ENCODE measurements around the gene CACNA2D2. TPM values are rescaled to one million over a fixed set of nuclear protein-coding genes. Genes with fewer than 3 reads are reported as not detected.

The CACNA2D2 gene
- total RNA-seq, 1 experiment from 2014 or later = 22.0 TPM

DNA sequence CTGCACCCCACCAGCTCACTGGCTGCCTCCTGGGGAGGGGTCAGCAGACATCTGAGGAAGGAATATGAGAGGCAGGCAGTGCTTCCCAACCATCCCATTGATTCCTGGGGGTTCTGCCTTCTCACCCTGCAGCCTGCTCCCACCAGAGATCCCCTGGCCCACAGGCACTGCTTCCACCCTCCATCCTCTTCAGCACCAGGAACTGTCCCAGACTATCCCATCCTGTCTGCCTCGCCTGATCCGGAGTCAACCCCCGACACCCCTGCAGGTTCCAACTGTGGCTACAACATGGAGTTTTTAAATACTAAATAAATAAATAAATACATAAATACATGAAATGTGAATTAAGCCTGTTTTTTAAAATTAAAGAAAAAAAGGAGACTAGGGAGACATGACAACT is 43.6 kb downstream of the CACNA2D2 start (continued):
- TF ChIP-seq, protein P1, sequence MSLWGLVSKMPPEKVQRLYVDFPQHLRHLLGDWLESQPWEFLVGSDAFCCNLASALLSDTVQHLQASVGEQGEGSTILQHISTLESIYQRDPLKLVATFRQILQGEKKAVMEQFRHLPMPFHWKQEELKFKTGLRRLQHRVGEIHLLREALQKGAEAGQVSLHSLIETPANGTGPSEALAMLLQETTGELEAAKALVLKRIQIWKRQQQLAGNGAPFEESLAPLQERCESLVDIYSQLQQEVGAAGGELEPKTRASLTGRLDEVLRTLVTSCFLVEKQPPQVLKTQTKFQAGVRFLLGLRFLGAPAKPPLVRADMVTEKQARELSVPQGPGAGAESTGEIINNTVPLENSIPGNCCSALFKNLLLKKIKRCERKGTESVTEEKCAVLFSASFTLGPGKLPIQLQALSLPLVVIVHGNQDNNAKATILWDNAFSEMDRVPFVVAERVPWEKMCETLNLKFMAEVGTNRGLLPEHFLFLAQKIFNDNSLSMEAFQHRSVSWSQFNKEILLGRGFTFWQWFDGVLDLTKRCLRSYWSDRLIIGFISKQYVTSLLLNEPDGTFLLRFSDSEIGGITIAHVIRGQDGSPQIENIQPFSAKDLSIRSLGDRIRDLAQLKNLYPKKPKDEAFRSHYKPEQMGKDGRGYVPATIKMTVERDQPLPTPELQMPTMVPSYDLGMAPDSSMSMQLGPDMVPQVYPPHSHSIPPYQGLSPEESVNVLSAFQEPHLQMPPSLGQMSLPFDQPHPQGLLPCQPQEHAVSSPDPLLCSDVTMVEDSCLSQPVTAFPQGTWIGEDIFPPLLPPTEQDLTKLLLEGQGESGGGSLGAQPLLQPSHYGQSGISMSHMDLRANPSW (CRISPR knock-in tag; conservative IDR thresholded peaks at IDR 0.05; ENCODE audit: low read depth) = no peak
- TF ChIP-seq NR2C2 (CRISPR knock-in tag; IDR thresholded peaks at IDR 0.05) (no peak), ZNF317 (CRISPR knock-in tag; IDR thresholded peaks at IDR 0.05; ENCODE audit: borderline replicate concordance, low read depth) (no peak), ZNF121 (CRISPR knock-in tag; IDR thresholded peaks at IDR 0.05) (no peak), ATF1 (CRISPR knock-in tag; IDR thresholded peaks at IDR 0.05) (no peak), SMAD4 (CRISPR knock-in tag; IDR thresholded peaks at IDR 0.05) (no peak), FOXP1 (CRISPR knock-in tag; IDR thresholded peaks at IDR 0.05; ENCODE audit: borderline replicate concordance) (no peak), ZNF263 (CRISPR knock-in tag; IDR thresholded peaks at IDR 0.05; ENCODE audit: low read depth) (no peak), CREB1 (CRISPR knock-in tag; IDR thresholded peaks at IDR 0.05) (no peak)
- TF ChIP-seq, protein P2, sequence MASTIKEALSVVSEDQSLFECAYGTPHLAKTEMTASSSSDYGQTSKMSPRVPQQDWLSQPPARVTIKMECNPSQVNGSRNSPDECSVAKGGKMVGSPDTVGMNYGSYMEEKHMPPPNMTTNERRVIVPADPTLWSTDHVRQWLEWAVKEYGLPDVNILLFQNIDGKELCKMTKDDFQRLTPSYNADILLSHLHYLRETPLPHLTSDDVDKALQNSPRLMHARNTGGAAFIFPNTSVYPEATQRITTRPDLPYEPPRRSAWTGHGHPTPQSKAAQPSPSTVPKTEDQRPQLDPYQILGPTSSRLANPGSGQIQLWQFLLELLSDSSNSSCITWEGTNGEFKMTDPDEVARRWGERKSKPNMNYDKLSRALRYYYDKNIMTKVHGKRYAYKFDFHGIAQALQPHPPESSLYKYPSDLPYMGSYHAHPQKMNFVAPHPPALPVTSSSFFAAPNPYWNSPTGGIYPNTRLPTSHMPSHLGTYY (CRISPR knock-in tag; IDR thresholded peaks at IDR 0.05) = no peak
- TF ChIP-seq, protein P3, sequence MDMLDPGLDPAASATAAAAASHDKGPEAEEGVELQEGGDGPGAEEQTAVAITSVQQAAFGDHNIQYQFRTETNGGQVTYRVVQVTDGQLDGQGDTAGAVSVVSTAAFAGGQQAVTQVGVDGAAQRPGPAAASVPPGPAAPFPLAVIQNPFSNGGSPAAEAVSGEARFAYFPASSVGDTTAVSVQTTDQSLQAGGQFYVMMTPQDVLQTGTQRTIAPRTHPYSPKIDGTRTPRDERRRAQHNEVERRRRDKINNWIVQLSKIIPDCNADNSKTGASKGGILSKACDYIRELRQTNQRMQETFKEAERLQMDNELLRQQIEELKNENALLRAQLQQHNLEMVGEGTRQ (CRISPR knock-in tag; IDR thresholded peaks at IDR 0.05) = no peak
- TF ChIP-seq, protein P4, sequence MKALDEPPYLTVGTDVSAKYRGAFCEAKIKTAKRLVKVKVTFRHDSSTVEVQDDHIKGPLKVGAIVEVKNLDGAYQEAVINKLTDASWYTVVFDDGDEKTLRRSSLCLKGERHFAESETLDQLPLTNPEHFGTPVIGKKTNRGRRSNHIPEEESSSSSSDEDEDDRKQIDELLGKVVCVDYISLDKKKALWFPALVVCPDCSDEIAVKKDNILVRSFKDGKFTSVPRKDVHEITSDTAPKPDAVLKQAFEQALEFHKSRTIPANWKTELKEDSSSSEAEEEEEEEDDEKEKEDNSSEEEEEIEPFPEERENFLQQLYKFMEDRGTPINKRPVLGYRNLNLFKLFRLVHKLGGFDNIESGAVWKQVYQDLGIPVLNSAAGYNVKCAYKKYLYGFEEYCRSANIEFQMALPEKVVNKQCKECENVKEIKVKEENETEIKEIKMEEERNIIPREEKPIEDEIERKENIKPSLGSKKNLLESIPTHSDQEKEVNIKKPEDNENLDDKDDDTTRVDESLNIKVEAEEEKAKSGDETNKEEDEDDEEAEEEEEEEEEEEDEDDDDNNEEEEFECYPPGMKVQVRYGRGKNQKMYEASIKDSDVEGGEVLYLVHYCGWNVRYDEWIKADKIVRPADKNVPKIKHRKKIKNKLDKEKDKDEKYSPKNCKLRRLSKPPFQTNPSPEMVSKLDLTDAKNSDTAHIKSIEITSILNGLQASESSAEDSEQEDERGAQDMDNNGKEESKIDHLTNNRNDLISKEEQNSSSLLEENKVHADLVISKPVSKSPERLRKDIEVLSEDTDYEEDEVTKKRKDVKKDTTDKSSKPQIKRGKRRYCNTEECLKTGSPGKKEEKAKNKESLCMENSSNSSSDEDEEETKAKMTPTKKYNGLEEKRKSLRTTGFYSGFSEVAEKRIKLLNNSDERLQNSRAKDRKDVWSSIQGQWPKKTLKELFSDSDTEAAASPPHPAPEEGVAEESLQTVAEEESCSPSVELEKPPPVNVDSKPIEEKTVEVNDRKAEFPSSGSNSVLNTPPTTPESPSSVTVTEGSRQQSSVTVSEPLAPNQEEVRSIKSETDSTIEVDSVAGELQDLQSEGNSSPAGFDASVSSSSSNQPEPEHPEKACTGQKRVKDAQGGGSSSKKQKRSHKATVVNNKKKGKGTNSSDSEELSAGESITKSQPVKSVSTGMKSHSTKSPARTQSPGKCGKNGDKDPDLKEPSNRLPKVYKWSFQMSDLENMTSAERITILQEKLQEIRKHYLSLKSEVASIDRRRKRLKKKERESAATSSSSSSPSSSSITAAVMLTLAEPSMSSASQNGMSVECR (CRISPR knock-in tag; IDR thresholded peaks at IDR 0.05; ENCODE audit: borderline replicate concordance) = no peak
- TF ChIP-seq, protein P5, sequence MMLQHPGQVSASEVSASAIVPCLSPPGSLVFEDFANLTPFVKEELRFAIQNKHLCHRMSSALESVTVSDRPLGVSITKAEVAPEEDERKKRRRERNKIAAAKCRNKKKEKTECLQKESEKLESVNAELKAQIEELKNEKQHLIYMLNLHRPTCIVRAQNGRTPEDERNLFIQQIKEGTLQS (CRISPR knock-in tag; conservative IDR thresholded peaks at IDR 0.05) = no peak
- TF ChIP-seq, protein P6, sequence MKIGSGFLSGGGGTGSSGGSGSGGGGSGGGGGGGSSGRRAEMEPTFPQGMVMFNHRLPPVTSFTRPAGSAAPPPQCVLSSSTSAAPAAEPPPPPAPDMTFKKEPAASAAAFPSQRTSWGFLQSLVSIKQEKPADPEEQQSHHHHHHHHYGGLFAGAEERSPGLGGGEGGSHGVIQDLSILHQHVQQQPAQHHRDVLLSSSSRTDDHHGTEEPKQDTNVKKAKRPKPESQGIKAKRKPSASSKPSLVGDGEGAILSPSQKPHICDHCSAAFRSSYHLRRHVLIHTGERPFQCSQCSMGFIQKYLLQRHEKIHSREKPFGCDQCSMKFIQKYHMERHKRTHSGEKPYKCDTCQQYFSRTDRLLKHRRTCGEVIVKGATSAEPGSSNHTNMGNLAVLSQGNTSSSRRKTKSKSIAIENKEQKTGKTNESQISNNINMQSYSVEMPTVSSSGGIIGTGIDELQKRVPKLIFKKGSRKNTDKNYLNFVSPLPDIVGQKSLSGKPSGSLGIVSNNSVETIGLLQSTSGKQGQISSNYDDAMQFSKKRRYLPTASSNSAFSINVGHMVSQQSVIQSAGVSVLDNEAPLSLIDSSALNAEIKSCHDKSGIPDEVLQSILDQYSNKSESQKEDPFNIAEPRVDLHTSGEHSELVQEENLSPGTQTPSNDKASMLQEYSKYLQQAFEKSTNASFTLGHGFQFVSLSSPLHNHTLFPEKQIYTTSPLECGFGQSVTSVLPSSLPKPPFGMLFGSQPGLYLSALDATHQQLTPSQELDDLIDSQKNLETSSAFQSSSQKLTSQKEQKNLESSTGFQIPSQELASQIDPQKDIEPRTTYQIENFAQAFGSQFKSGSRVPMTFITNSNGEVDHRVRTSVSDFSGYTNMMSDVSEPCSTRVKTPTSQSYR (CRISPR knock-in tag; IDR thresholded peaks at IDR 0.05) = no peak

DNA sequence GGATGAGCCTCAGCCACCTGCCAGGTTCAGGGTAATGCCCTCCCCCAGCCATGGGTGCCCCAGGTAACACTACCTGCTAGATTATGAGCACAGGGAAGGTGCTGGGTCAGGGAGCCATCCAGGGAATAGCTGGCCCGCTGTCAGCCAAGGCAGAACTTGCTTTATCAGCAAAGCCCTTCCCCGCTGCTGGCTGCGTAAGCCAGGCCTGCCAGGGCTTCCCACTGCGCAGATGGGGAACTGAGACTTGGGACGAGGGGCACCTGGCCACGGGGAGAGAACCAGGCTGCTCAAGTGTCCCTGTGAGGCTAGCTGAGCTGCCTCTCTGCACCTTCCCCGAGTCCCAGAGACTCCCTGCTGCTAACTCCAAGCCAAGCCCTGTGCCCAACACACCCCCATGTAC is 45.4 kb downstream of the CACNA2D2 start:
- Mint-ChIP-seq H3K4me3 (no peak overlapping the region), H3K27ac (no peak overlapping the region), H3K4me1 (peaks cover 28% of the 10 kb centered on the region), H3K36me3 (no peaks in the 10 kb centered on the region), H3K27me3 (ENCODE audit: low read depth) (peaks cover 2% of the 10 kb centered on the region; the same call in 1 of the 2 replicates), H3K9me3 (no peaks in the 10 kb centered on the region)
- DNase-seq (ENCODE audit: low spot score) (no peak), ATAC-seq (no peak)
- ChIA-PET POLR2A (no interaction called here), CTCF (no interaction called here)
- TF ChIP-seq, protein P7, sequence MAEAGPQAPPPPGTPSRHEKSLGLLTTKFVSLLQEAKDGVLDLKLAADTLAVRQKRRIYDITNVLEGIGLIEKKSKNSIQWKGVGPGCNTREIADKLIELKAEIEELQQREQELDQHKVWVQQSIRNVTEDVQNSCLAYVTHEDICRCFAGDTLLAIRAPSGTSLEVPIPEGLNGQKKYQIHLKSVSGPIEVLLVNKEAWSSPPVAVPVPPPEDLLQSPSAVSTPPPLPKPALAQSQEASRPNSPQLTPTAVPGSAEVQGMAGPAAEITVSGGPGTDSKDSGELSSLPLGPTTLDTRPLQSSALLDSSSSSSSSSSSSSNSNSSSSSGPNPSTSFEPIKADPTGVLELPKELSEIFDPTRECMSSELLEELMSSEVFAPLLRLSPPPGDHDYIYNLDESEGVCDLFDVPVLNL (CRISPR knock-in tag; IDR thresholded peaks at IDR 0.05; ENCODE audit: borderline replicate concordance, low read depth) = no peak
- TF ChIP-seq SP1 (CRISPR knock-in tag; conservative IDR thresholded peaks at IDR 0.05) (no peak), CREB1 (CRISPR knock-in tag; IDR thresholded peaks at IDR 0.05) (no peak), KAT7 (CRISPR knock-in tag; IDR thresholded peaks at IDR 0.05; ENCODE audit: borderline replicate concordance) (no peak)
- TF ChIP-seq, protein P8, sequence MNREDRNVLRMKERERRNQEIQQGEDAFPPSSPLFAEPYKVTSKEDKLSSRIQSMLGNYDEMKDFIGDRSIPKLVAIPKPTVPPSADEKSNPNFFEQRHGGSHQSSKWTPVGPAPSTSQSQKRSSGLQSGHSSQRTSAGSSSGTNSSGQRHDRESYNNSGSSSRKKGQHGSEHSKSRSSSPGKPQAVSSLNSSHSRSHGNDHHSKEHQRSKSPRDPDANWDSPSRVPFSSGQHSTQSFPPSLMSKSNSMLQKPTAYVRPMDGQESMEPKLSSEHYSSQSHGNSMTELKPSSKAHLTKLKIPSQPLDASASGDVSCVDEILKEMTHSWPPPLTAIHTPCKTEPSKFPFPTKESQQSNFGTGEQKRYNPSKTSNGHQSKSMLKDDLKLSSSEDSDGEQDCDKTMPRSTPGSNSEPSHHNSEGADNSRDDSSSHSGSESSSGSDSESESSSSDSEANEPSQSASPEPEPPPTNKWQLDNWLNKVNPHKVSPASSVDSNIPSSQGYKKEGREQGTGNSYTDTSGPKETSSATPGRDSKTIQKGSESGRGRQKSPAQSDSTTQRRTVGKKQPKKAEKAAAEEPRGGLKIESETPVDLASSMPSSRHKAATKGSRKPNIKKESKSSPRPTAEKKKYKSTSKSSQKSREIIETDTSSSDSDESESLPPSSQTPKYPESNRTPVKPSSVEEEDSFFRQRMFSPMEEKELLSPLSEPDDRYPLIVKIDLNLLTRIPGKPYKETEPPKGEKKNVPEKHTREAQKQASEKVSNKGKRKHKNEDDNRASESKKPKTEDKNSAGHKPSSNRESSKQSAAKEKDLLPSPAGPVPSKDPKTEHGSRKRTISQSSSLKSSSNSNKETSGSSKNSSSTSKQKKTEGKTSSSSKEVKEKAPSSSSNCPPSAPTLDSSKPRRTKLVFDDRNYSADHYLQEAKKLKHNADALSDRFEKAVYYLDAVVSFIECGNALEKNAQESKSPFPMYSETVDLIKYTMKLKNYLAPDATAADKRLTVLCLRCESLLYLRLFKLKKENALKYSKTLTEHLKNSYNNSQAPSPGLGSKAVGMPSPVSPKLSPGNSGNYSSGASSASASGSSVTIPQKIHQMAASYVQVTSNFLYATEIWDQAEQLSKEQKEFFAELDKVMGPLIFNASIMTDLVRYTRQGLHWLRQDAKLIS (CRISPR knock-in tag; IDR thresholded peaks at IDR 0.05; ENCODE audit: borderline replicate concordance) = no peak
